ENCODE data around the gene GCAT.
"Not testable (repeated sequence)": the region's sequence is repeated elsewhere in the genome, so short reads cannot be mapped to it uniquely, and the experiment has no call there.

GCAT gene

GRCh38 chr22:37797874-37798500 is 9.7 kb upstream of the GCAT start:
- H3K4me3 ChIP-seq (ENCODE audit: low read depth, low read length): no peak overlapping the region
- TF ChIP-seq, protein P1, sequence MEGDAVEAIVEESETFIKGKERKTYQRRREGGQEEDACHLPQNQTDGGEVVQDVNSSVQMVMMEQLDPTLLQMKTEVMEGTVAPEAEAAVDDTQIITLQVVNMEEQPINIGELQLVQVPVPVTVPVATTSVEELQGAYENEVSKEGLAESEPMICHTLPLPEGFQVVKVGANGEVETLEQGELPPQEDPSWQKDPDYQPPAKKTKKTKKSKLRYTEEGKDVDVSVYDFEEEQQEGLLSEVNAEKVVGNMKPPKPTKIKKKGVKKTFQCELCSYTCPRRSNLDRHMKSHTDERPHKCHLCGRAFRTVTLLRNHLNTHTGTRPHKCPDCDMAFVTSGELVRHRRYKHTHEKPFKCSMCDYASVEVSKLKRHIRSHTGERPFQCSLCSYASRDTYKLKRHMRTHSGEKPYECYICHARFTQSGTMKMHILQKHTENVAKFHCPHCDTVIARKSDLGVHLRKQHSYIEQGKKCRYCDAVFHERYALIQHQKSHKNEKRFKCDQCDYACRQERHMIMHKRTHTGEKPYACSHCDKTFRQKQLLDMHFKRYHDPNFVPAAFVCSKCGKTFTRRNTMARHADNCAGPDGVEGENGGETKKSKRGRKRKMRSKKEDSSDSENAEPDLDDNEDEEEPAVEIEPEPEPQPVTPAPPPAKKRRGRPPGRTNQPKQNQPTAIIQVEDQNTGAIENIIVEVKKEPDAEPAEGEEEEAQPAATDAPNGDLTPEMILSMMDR (conservative IDR thresholded peaks at IDR 0.05; ENCODE audit: low read depth, low read length): peak; percentile 4

DNA sequence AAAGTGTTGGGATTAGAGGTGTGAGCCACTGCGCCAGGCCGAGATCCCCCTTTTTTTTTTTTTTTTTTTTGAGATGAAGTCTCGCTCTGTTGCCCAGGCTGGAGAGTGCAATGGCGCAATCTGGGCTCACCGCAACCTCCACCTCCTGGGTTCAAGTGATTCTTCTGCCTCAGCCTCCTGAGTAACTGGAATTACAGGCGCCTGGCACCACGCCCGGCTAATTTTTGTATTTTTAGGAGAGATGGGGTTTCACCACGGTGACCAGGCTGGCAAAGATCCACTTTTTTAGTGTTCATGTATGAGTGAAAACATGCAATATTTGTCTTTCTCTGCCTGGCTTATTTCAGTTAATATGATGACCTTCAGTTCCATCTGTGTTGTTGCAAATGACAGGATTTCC is 7.8 kb upstream of the GCAT start:
- DNase-seq (ENCODE audit: low read depth); H3K4me3 ChIP-seq (ENCODE audit: low read depth, low read length): not testable (repeated sequence)

More at GRCh38 chr22:37797874-37798500, 9.7 kb upstream of the GCAT start:
- no peak for DNase-seq (ENCODE audit: low read depth)

DNA sequence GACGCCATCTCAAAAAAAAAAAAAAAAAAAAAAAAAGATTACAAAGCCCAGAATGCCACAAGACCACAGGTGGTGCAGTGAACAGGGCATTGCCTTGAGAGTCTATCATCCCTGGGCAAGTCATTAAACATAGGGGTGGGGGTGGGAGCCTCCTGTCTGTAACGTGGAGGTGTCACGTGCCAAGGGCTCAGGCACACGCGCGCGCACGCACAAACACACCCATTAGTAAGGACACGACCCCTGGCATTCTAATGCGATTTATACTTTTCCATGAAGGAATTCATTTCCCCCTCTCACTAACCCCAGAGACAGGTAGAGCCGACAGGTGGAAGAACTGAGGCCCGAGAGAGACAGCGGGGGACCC is 5.8 kb upstream of the GCAT start:
- TF ChIP-seq, protein P1 (conservative IDR thresholded peaks at IDR 0.05; ENCODE audit: low read depth, low read length): no peak
- peak overlapping the region; percentile 66 for H3K4me3 ChIP-seq (ENCODE audit: low read depth, low read length)
- no peak for DNase-seq (ENCODE audit: low read depth)

DNA sequence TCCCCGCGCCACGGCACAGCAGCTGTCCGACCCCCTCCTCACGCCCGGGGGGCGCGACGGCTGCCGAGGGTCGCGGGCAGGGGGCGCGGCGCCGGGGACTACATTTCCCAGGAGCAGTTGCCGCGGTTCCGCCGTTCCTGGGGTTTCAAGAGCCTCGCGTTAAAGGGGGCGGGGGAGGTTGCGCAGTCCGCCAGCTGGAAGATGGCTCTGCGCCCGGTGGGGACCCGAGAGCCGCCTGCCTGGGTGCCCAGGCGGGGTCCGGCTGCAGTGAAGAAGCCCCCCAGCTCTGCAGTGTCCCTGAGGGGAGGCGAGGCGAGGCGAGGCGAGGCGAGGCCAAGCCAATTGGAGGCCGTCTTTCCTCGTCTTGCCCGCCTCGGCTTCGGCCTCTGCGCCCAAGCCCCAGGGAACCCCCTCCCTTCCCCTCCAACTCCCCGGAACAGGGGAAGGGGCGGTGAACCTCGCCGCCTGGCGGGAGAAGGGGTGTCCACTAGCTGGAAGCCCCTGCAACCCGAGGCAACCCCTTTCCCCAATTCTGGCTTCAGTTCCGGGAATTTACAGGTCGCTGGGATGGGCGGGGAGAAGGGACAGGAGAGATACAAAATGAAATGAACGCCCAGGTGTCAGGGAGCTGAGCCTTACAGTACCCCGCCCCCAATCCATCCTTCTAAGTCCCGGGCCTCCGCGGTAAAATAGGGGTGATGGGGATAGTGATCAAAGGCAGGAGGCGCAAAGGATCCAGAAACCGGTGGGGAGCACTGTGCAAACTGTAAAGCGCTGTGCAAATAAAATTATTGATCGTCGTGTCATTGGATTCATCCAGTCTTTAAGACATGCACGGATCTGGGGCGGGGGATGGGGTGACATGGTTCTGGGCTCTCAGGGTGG is 5.2 kb upstream of the GCAT start:
- peak overlapping the region; percentile 66 for H3K4me3 ChIP-seq (ENCODE audit: low read depth, low read length)
- TF ChIP-seq, protein P1 (conservative IDR thresholded peaks at IDR 0.05; ENCODE audit: low read depth, low read length): no peak
- DNase-seq (ENCODE audit: low read depth): peak; percentile 60

DNA sequence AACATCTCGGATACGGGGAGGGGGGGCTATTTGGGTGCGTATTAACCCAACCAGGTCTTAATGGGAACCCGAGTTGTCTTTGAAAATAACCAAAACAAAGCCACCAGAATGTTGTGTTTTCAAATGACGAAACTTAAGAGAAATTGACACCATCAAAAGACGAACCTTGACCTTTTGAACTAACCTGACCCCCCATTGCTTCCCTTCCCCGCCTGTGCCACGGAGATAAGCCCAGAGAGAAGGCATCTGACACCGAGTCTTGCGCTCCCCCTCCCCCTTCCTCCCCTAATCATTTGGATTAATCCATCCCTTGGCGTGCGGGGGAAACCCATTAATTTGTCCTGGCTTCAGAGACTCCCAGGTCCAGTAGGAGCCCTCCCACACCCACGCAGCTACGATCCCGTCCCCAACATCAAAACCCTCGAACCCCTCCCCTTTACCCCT is 4.5 kb upstream of the GCAT start:
- no peak for DNase-seq (ENCODE audit: low read depth)
- TF ChIP-seq, protein P1 (conservative IDR thresholded peaks at IDR 0.05; ENCODE audit: low read depth, low read length): no peak
- peak overlapping the region; percentile 66 for H3K4me3 ChIP-seq (ENCODE audit: low read depth, low read length)

GRCh38 chr22:37803639-37804351 is 3.9 kb upstream of the GCAT start:
- DNase-seq (ENCODE audit: low read depth): no peak
- TF ChIP-seq, protein P1 (conservative IDR thresholded peaks at IDR 0.05; ENCODE audit: low read depth, low read length): no peak
- H3K4me3 ChIP-seq (ENCODE audit: low read depth, low read length): no peak overlapping the region

- no peak for DNase-seq (ENCODE audit: low read depth)
- H3K4me3 ChIP-seq (ENCODE audit: low read depth, low read length): peak overlapping the region; percentile 77
Measured at GRCh38 chr22:37804352-37804880, 3.3 kb upstream of the GCAT start.

More at GRCh38 chr22:37804352-37804880, 3.3 kb upstream of the GCAT start:
- TF ChIP-seq, protein P1 (conservative IDR thresholded peaks at IDR 0.05; ENCODE audit: low read depth, low read length): no peak

All from choroid plexus epithelial cell (primary cell).